HG03139 (cell line): ENCODE results near the gene CYP4F11.
"Not testable (repeated sequence)": the region's sequence is repeated elsewhere in the genome, so short reads cannot be mapped to it uniquely, and the experiment has no call there.

Source experiments
- ATAC-seq: cut with Tn5 transposase; IDR thresholded peaks from one replicate; pipeline ENCODE4 v1.9.1; 2021; ENCODE audit not compliant: unreplicated experiment

CYP4F11 gene

GRCh38 chr19:15885919-15886318, 48.4 kb downstream of the CYP4F11 start:
- ATAC-seq: no peak

GRCh38 chr19:15885167-15885566, 49.2 kb downstream of the CYP4F11 start:
- no peak for ATAC-seq

GRCh38 chr19:15883329-15883728, 51.0 kb downstream of the CYP4F11 start:
- not testable (repeated sequence) for ATAC-seq

- ATAC-seq: no peak
Observed at GRCh38 chr19:15874821-15875474, 59.4 kb downstream of the CYP4F11 start.

GRCh38 chr19:15873771-15874170, 60.6 kb downstream of the CYP4F11 start:
- not testable (repeated sequence) for ATAC-seq

GRCh38 chr19:15871570-15871969, 62.8 kb downstream of the CYP4F11 start:
- ATAC-seq: no peak

- no peak for ATAC-seq
Observed at GRCh38 chr19:15869873-15870272, 64.5 kb downstream of the CYP4F11 start.

- ATAC-seq: no peak
Observed at GRCh38 chr19:15869109-15869555, 65.2 kb downstream of the CYP4F11 start.

- ATAC-seq: no peak
Observed at GRCh38 chr19:15866636-15867035, 67.7 kb downstream of the CYP4F11 start.

- no peak for ATAC-seq
Observed at GRCh38 chr19:15864824-15865223, 69.5 kb downstream of the CYP4F11 start.

GRCh38 chr19:15863272-15863671, 71.1 kb downstream of the CYP4F11 start:
- ATAC-seq: no peak

GRCh38 chr19:15862444-15862843, 71.9 kb downstream of the CYP4F11 start:
- no peak for ATAC-seq
